Measurements from ENCODE around the gene RANBP6. TPM values are rescaled to one million over a fixed set of nuclear protein-coding genes. Genes with fewer than 3 reads are reported as not detected.
A peak's percentile ranks its signal among the peaks of the same experiment; 100 is the strongest.
"Not testable (repeated sequence)": the region's sequence is repeated elsewhere in the genome, so short reads cannot be mapped to it uniquely, and the experiment has no call there.

RANBP6 gene
- 10 to 100 TPM; 16.8 to 21.6 TPM for total RNA-seq
- polyA plus RNA-seq (ENCODE audit: insufficient read length in 6 of 6), result 10 to 100 TPM; 23.9 to 26.7 (median 25.2) TPM
- long read RNA-seq, donor 1, full-length matches to known transcripts, result 30 of 30 reads
- long read RNA-seq, donor 1, partial matches to known transcripts, result 0 of 30 reads
- long read RNA-seq, donor 1, other reads (novel, unspliced or antisense), result 0 of 30 reads
- long read RNA-seq, donor 2, full-length matches to known transcripts, result 23 of 23 reads
- long read RNA-seq, donor 2, partial matches to known transcripts, result 0 of 23 reads
- long read RNA-seq, donor 2, other reads (novel, unspliced or antisense), result 0 of 23 reads
- long read RNA-seq, donor 3, full-length matches to known transcripts, result 24 of 24 reads
- long read RNA-seq, donor 3, partial matches to known transcripts, result 0 of 24 reads
- long read RNA-seq, donor 3, other reads (novel, unspliced or antisense), result 0 of 24 reads
- long read RNA-seq, donor 4, full-length matches to known transcripts, result 3 of 3 reads
- long read RNA-seq, donor 4, partial matches to known transcripts, result 0 of 3 reads
- long read RNA-seq, donor 4, other reads (novel, unspliced or antisense), result 0 of 3 reads
- long read RNA-seq, donor 5, full-length matches to known transcripts, result 16 of 16 reads
- long read RNA-seq, donor 5, partial matches to known transcripts, result 0 of 16 reads
- long read RNA-seq, donor 5, other reads (novel, unspliced or antisense), result 0 of 16 reads
- long read RNA-seq, donor 6, full-length matches to known transcripts, result 19 of 19 reads
- long read RNA-seq, donor 6, partial matches to known transcripts, result 0 of 19 reads
- long read RNA-seq, donor 6, other reads (novel, unspliced or antisense), result 0 of 19 reads
- long read RNA-seq, donor 7, full-length matches to known transcripts, result 14 of 14 reads
- long read RNA-seq, donor 7, partial matches to known transcripts, result 0 of 14 reads
- long read RNA-seq, donor 7, other reads (novel, unspliced or antisense), result 0 of 14 reads
- long read RNA-seq, donor 8, full-length matches to known transcripts, result 16 of 16 reads
- long read RNA-seq, donor 8, partial matches to known transcripts, result 0 of 16 reads
- long read RNA-seq, donor 8, other reads (novel, unspliced or antisense), result 0 of 16 reads
- long read RNA-seq, donor 9, result 0 reads
- long read RNA-seq, donor 10, full-length matches to known transcripts, result 2 of 2 reads
- long read RNA-seq, donor 10, partial matches to known transcripts, result 0 of 2 reads
- long read RNA-seq, donor 10, other reads (novel, unspliced or antisense), result 0 of 2 reads
- long read RNA-seq, donor 11, full-length matches to known transcripts, result 57 of 57 reads
- long read RNA-seq, donor 11, partial matches to known transcripts, result 0 of 57 reads
- long read RNA-seq, donor 11, other reads (novel, unspliced or antisense), result 0 of 57 reads
- long read RNA-seq, donor 12, full-length matches to known transcripts, result 14 of 14 reads
- long read RNA-seq, donor 12, partial matches to known transcripts, result 0 of 14 reads
- long read RNA-seq, donor 12, other reads (novel, unspliced or antisense), result 0 of 14 reads

DNA sequence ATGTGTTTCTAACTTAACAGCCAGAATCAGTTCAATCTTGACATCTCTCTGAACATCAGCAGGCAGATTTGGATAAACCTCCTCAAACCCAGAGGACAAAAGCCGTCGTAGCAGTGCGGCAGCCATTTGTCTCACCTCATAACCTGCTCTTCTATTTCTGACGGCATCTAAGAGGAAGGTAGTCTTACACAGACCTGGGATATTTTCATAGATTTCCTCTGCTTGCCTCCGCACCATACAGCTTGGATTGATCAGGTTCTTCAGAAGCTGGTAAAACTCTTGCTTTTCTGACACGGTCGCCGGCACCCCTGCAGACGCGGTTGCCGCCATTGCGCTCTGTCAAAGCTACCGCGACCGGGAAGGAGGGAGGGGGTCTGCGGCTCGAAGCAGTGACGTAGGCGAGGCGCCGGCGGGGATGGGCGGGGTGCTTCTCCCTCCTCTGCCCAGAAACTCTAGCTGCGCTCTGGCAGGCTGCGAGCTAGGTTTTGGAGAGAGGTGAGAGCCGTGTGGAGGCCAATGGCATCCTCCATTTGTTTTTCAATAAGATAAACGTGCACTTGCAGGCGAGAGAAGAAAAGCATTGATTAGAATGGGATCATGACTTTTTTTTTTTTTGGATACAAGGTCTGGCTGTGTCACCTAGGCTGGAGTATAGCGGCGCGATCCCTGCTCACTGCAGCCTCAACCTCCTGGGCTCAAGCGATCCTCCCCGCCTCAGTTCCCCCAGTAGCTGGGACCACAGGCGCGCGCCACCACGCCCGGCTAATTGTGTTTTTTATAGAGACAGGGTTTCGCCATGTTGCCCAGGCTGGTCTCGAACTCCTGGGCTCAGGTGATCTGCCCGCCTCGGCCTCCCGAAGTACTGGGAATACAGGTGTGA lies at the start of gene RANBP6:
TSS of gene RANBP6 (minus strand) at position 347 of the 880 bp plus-strand sequence. CDS start at position 330, 17 bp downstream.
- TF ChIP-seq, protein P1, sequence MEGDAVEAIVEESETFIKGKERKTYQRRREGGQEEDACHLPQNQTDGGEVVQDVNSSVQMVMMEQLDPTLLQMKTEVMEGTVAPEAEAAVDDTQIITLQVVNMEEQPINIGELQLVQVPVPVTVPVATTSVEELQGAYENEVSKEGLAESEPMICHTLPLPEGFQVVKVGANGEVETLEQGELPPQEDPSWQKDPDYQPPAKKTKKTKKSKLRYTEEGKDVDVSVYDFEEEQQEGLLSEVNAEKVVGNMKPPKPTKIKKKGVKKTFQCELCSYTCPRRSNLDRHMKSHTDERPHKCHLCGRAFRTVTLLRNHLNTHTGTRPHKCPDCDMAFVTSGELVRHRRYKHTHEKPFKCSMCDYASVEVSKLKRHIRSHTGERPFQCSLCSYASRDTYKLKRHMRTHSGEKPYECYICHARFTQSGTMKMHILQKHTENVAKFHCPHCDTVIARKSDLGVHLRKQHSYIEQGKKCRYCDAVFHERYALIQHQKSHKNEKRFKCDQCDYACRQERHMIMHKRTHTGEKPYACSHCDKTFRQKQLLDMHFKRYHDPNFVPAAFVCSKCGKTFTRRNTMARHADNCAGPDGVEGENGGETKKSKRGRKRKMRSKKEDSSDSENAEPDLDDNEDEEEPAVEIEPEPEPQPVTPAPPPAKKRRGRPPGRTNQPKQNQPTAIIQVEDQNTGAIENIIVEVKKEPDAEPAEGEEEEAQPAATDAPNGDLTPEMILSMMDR (IDR thresholded peaks at IDR 0.05), result no peak
- intact Hi-C loops (cut with DNase I), result no loop called here
- no peaks in the 10 kb centered on the region for H3K36me3 ChIP-seq
- no peaks in the 10 kb centered on the region for H3K27me3 ChIP-seq
- peak within 1 kb of the TSS; percentile 56 to 69 for H3K4me3 ChIP-seq
- DNase-seq (peak; percentile 85 to 98 (median 94)), ATAC-seq (peak; percentile 100)
- no peaks in the 10 kb centered on the region for H3K9me3 ChIP-seq
- peak within 1 kb of the TSS; percentile 85 for H3K27ac ChIP-seq
- peaks cover 8 to 38% of the 10 kb centered on the region in 2 donors for H3K4me1 ChIP-seq

DNA sequence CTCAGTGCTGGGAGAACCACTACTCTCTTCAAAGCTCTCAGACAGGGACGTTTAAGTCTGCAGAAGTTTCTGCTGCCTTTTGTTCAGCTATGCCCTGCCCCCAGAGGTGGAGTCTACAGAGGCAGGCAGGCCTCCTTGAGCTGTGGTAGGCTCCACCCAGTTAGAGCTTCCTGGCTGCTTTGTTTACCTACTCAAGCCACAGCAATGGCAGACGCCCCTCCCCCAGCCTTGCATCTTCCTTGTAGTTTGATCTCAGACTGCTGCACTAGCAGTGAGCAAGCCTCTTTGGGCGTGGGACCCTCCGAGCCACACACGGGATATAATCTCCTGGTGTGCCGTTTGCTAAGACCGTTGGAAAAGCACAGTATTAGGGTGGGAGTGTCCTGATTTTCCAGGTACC lies 47.7 kb upstream of the RANBP6 start:
- ATAC-seq; intact Hi-C loops (cut with DNase I): not testable (repeated sequence)

DNA sequence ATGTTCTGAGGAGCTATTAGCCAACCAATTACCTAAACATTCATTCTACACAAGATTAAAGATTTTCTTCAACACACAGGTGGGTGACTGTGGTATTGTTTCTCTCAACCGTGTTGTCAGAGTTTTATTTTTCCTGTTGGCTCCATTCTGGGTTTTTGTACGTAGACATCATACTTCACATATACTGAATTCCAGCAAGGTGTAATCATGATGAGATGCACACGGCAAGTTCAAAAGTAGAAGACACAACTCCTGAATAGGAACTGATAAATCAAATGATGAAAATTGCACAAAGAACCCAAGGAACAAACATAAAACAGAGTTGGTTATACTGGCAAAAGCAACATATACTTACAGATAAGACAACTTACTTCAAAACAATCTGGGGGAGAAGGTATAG lies 40.2 kb upstream of the RANBP6 start:
- H3K27me3 ChIP-seq, result no peaks in the 10 kb centered on the region
- TF ChIP-seq, protein P1 (IDR thresholded peaks at IDR 0.05), result no peak
- no peak overlapping the region for H3K4me3 ChIP-seq
- intact Hi-C loops (cut with DNase I), result loop anchor here in 1 of 2 donors (10.0 kb wide), 2 partner anchors 171 to 249 kb away; no protein-coding TSS in a partner anchor
- ATAC-seq (no peak), DNase-seq (no peak)
- no peaks in the 10 kb centered on the region for H3K9me3 ChIP-seq
- H3K27ac ChIP-seq, result no peak overlapping the region
- H3K36me3 ChIP-seq, result no peaks in the 10 kb centered on the region
- peaks cover 0 to 9% of the 10 kb centered on the region in 2 donors for H3K4me1 ChIP-seq

More for the DNA sequence above, 47.7 kb upstream of the RANBP6 start:
- H3K36me3 ChIP-seq, H3K27me3 ChIP-seq, H3K9me3 ChIP-seq, H3K4me1 ChIP-seq, H3K4me3 ChIP-seq, H3K27ac ChIP-seq, DNase-seq: not testable (repeated sequence)

DNA sequence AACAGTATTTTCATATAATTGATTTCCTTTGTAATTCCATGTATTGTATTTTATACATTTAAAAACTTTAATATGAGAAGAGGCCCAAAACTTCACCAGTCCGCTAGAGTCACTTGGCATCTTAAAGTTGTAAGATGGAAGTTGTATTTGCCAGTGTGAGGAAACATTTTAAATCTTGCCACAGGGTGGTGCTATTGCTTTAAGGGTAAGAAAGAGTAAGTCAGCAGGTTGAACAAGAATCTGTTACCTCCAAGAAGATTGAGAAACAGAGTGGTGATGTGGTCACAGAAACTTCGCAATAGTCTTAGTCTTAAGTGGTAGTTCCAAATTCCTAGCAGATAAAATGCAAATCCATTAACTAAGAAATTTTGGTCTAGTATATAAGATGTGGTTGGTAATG lies 39.8 kb upstream of the RANBP6 start:
- no peaks in the 10 kb centered on the region for H3K9me3 ChIP-seq
- intact Hi-C loops (cut with DNase I), result loop anchor here in 1 of 2 donors (10.0 kb wide), 2 partner anchors 170 to 250 kb away; no protein-coding TSS in a partner anchor
- ATAC-seq, result peak; percentile 99
- H3K4me1 ChIP-seq, result peaks cover 0 to 9% of the 10 kb centered on the region in 2 donors
- H3K27ac ChIP-seq, result no peak overlapping the region
- H3K36me3 ChIP-seq, result no peaks in the 10 kb centered on the region
- TF ChIP-seq, protein P1 (IDR thresholded peaks at IDR 0.05), result peak; percentile 43 to 52
- peak in 2 of 4 donors; percentile 38 to 71 for DNase-seq
- no peak overlapping the region for H3K4me3 ChIP-seq
- H3K27me3 ChIP-seq, result no peaks in the 10 kb centered on the region

All from left lung (tissue), 14 donors.